ENCODE results near the gene PLXNC1. TPM values are rescaled to one million over a fixed set of nuclear protein-coding genes. Genes with fewer than 3 reads are reported as not detected.

The PLXNC1 gene
- total and polyA plus RNA-seq, 4 donors: 1.7 to 70.0 (median 36.3) TPM

- ATAC-seq (ENCODE audit: insufficient read depth, low FRiP score) (no peak), DNase-seq (no peak)
- Histone ChIP-seq H3K9ac (ENCODE audit: insufficient read depth in 1 of 2, low read length in 2 of 2) (no peak overlapping the region), H3K27me3 (ENCODE audit: control insufficient read depth in 3 of 3, insufficient read depth in 3 of 3, low read length in 2 of 3) (no peaks in the 10 kb centered on the region), H3K27ac (ENCODE audit: low read depth in 1 of 2, low read length in 1 of 2) (no peak overlapping the region), H3K9me3 (ENCODE audit: control insufficient read depth in 4 of 4, insufficient read depth in 3 of 4, low read length in 3 of 4) (no peaks in the 10 kb centered on the region), H3K36me3 (ENCODE audit: control insufficient read depth in 4 of 4, insufficient read depth in 4 of 4, low read length in 4 of 4) (peaks cover 0 to 1% (median 0%) of the 10 kb centered on the region in 4 donors), H3K4me1 (ENCODE audit: control insufficient read depth in 5 of 5, insufficient read depth in 5 of 5, low read length in 5 of 5) (peaks cover 0 to 6% (median 0%) of the 10 kb centered on the region in 5 donors), H3K4me3 (no peak overlapping the region)
- 69 to 72% methylated on average over 2 of the region's 2 CpGs for WGBS, 2 donors
- no peak for TF ChIP-seq CTCF (IDR thresholded peaks at IDR 0.05; ENCODE audit: control extremely low read depth, extremely low read depth)
These were observed 98.9 kb downstream of the PLXNC1 start for GRCh38 chr12:94247246-94247645.

DNA sequence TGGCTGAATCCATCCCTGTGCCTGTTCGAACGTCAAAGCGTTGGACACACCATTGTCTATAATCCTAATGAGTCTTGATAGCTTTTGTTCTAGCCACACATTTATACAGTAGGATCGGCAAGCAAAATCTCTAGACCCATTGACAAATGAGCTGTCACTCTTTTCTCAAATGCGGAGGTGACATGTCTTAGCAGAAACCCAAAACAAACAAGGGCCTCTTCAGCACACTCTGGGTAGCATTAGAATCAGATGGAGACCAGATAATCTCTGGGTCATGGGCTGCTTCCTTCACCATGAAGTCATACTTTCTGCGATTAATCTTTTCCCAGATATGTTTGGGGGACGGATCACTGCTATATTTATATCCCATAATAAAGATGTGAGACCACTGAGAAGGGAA lies 100.2 kb downstream of the PLXNC1 start:
- 88 to 91% methylated on average over 7 of the region's 7 CpGs for WGBS, 2 donors
- Histone ChIP-seq H3K27ac (ENCODE audit: low read depth in 1 of 2, low read length in 1 of 2) (no peak overlapping the region), H3K9ac (ENCODE audit: insufficient read depth in 1 of 2, low read length in 2 of 2) (no peak overlapping the region), H3K36me3 (ENCODE audit: control insufficient read depth in 4 of 4, insufficient read depth in 4 of 4, low read length in 4 of 4) (peaks cover 0 to 1% (median 0%) of the 10 kb centered on the region in 4 donors), H3K4me1 (ENCODE audit: control insufficient read depth in 5 of 5, insufficient read depth in 5 of 5, low read length in 5 of 5) (no peaks in the 10 kb centered on the region), H3K9me3 (ENCODE audit: control insufficient read depth in 4 of 4, insufficient read depth in 3 of 4, low read length in 3 of 4) (no peaks in the 10 kb centered on the region), H3K27me3 (ENCODE audit: control insufficient read depth in 3 of 3, insufficient read depth in 3 of 3, low read length in 2 of 3) (no peaks in the 10 kb centered on the region), H3K4me3 (no peak overlapping the region)
- ATAC-seq (ENCODE audit: insufficient read depth, low FRiP score): no peak
- DNase-seq: no peak
- TF ChIP-seq CTCF (IDR thresholded peaks at IDR 0.05; ENCODE audit: control extremely low read depth, extremely low read depth): no peak

DNA sequence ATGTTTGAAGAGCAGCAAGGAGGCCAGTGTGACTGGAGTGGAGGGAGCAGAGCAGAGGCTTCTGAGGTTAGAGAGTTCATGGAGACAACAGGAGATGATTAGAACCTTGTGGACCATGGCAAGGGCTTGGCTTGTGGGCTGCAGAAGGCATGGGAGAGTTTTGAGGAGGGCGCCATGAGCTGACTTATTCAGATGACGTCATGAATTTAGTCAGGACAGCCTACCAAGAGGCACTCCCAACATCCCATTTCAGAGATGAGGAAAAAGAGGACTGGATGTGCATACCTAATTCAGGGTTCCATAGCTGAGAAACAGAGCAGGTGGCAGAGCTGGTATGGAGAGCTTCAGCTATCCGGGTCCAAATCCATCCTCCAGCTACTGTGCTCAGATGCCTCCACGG lies 101.8 kb downstream of the PLXNC1 start:
- peaks cover 0 to 1% (median 0%) of the 10 kb centered on the region in 4 donors for H3K36me3 ChIP-seq (ENCODE audit: control insufficient read depth in 4 of 4, insufficient read depth in 4 of 4, low read length in 4 of 4)
- WGBS, 2 donors: 96 to 98% methylated on average over 4 of the region's 4 CpGs
- H3K4me3 ChIP-seq: no peak overlapping the region
- ATAC-seq (ENCODE audit: insufficient read depth, low FRiP score) (no peak), DNase-seq (no peak)
- H3K27me3 ChIP-seq (ENCODE audit: control insufficient read depth in 3 of 3, insufficient read depth in 3 of 3, low read length in 2 of 3): no peaks in the 10 kb centered on the region
- peaks cover 0 to 3% (median 0%) of the 10 kb centered on the region in 5 donors for H3K4me1 ChIP-seq (ENCODE audit: control insufficient read depth in 5 of 5, insufficient read depth in 5 of 5, low read length in 5 of 5)
- no peak overlapping the region for H3K27ac ChIP-seq (ENCODE audit: low read depth in 1 of 2, low read length in 1 of 2)
- TF ChIP-seq CTCF (IDR thresholded peaks at IDR 0.05; ENCODE audit: control extremely low read depth, extremely low read depth): no peak
- H3K9ac ChIP-seq (ENCODE audit: insufficient read depth in 1 of 2, low read length in 2 of 2): no peak overlapping the region
- no peaks in the 10 kb centered on the region for H3K9me3 ChIP-seq (ENCODE audit: control insufficient read depth in 4 of 4, insufficient read depth in 3 of 4, low read length in 3 of 4)

DNA sequence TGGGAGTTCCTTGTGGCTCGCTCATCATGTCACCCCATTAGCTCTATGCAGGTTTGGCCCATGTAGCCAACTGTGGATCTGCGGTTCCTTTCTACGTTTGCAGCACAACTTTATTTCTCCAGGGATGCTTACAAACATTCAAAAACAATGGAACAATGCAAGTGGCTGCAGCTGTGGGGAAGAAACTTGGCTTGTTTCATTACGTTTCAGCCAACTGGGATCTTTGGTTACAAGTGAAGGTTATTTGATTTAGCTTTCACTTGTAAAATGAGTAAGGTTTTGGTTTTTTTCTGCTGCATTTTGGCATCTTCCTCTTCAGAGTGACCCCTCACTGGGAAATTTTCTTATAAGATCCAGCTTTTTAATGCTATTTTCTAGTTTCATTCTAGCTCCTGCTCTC lies 105.9 kb downstream of the PLXNC1 start:
- no peak overlapping the region for H3K4me3 ChIP-seq
- H3K27ac ChIP-seq (ENCODE audit: low read depth in 1 of 2, low read length in 1 of 2): peak overlapping the region in 1 of 2 donors; percentile 31
- no peak for TF ChIP-seq CTCF (IDR thresholded peaks at IDR 0.05; ENCODE audit: control extremely low read depth, extremely low read depth)
- 71 to 80% methylated on average over 4 of the region's 4 CpGs for WGBS, 2 donors
- DNase-seq (no peak), ATAC-seq (ENCODE audit: insufficient read depth, low FRiP score) (no peak)
- peaks cover 0 to 1% (median 0%) of the 10 kb centered on the region in 4 donors for H3K36me3 ChIP-seq (ENCODE audit: control insufficient read depth in 4 of 4, insufficient read depth in 4 of 4, low read length in 4 of 4)
- H3K27me3 ChIP-seq (ENCODE audit: control insufficient read depth in 3 of 3, insufficient read depth in 3 of 3, low read length in 2 of 3): no peaks in the 10 kb centered on the region
- peaks cover 0 to 3% (median 0%) of the 10 kb centered on the region in 5 donors for H3K4me1 ChIP-seq (ENCODE audit: control insufficient read depth in 5 of 5, insufficient read depth in 5 of 5, low read length in 5 of 5)
- H3K9ac ChIP-seq (ENCODE audit: insufficient read depth in 1 of 2, low read length in 2 of 2): no peak overlapping the region
- H3K9me3 ChIP-seq (ENCODE audit: control insufficient read depth in 4 of 4, insufficient read depth in 3 of 4, low read length in 3 of 4): no peaks in the 10 kb centered on the region

Data from lung (tissue), 12 donors.